ENCODE measurements around the gene FKBP1A. TPM values are rescaled to one million over a fixed set of nuclear protein-coding genes. Genes with fewer than 3 reads are reported as not detected.

The FKBP1A gene
- total and polyA plus RNA-seq, 10 of the 15 experiments (the other 5 are each of a cell fraction or from before 2014, with no cell fraction given) = 103 to 687 (median 254) TPM

- no peak for TF ChIP-seq E2F4 (IDR thresholded peaks at IDR 0.05; ENCODE audit: low read depth, low read length)
Measured at GRCh38 chr20:1328680-1329330, 64.0 kb downstream of the FKBP1A start, which contains the start of gene SDCBP2 (continued).

- peaks cover 34% of the 10 kb centered on the region for H3K4me1 ChIP-seq (ENCODE audit: control insufficient read depth, insufficient read depth, low read length)
- no peaks in the 10 kb centered on the region for H4K20me1 ChIP-seq (ENCODE audit: control insufficient read depth, insufficient read depth)
- 82% methylated on average over 7 of the region's 7 CpGs for WGBS (ENCODE audit: insufficient coverage, insufficient replicate concordance, low lambda C conversion rate, missing lambda C conversion rate)
- DNase-seq (ENCODE audit: low read depth, low spot score) (no peak), FAIRE-seq (no peak), ATAC-seq (no peak)
- peak overlapping the region; percentile 90; the same call in 1 of the 2 replicates for H3K4me3 ChIP-seq
- intact Hi-C loops (cut with micrococcal nuclease; ENCODE audit: unreplicated experiment) (no loop called here), in situ Hi-C loops (cut with MboI) (no loop called here)
- H3K36me3 ChIP-seq (ENCODE audit: control insufficient read depth in 2 of 2, insufficient read depth in 2 of 2, low read length in 1 of 2) = no peaks in the 10 kb centered on the region
- ChIA-PET POLR2A (interaction anchor here (7.0 kb wide), 1 partner anchor 63 kb away, joined by 76 read pairs; the partner anchor contains the start of gene FKBP1A), RAD21 (ENCODE audit: unreplicated experiment) (interaction anchor here (1.2 to 4.6 kb wide), 5 partner anchors 49 to 111 kb away, joined by 3 to 37 read pairs (median 5); no protein-coding TSS in a partner anchor), SMC1A (ENCODE audit: uncharacterized antibody, unreplicated experiment) (interaction anchor here (0.7 to 5.0 kb wide), 9 partner anchors 13 to 108 kb away, joined by 3 to 52 read pairs (median 5); partner anchors contain the start of gene FKBP1A), CTCF (interaction anchor here (0.7 to 7.6 kb wide), 6 partner anchors 8 to 175 kb away, joined by 3 to 55 read pairs (median 3); partner anchors contain the start of gene FKBP1A)
- H3K9ac ChIP-seq (ENCODE audit: control insufficient read depth, insufficient read depth, low read length) = peak overlapping the region; percentile 48
- no TSS peak for BruUV-seq (replicated peaks)
- peaks cover 52% of the 10 kb centered on the region for H3K79me2 ChIP-seq (ENCODE audit: control insufficient read depth, insufficient read depth, low read length)
- peak overlapping the region; percentile 77 for H3K4me2 ChIP-seq (ENCODE audit: control insufficient read depth, insufficient read depth)
- no peak overlapping the region for H2AFZ ChIP-seq (ENCODE audit: control insufficient read depth, low read depth, low read length)
- TF ChIP-seq SIX5 (IDR thresholded peaks at IDR 0.05; ENCODE audit: low read depth, low read length, severe bottlenecking) (no peak), MLLT1 (IDR thresholded peaks at IDR 0.05) (no peak), JUND (IDR thresholded peaks at IDR 0.05; ENCODE audit: low read depth, low read length) (no peak), KLF5 (IDR thresholded peaks at IDR 0.05; ENCODE audit: partially characterized antibody) (no peak), TCF12 (IDR thresholded peaks at IDR 0.05; ENCODE audit: low read depth, low read length) (no peak), E4F1 (IDR thresholded peaks at IDR 0.05; ENCODE audit: borderline replicate concordance, partially characterized antibody) (peak; percentile 6)
- H3K27me3 ChIP-seq (replicated peaks in 1 of 2; ENCODE audit: control insufficient read depth in 2 of 2, insufficient read depth in 2 of 2, low read length in 1 of 2) = no peaks in the 10 kb centered on the region
- H3K27ac ChIP-seq (ENCODE audit: control insufficient read depth, insufficient read depth) = peak overlapping the region; percentile 54
- H3K9me3 ChIP-seq (replicated peaks; ENCODE audit: control insufficient read depth, insufficient read depth, low read length) = no peaks in the 10 kb centered on the region
Measured at GRCh38 chr20:1327827-1328679, 64.8 kb downstream of the FKBP1A start.

Measured in GM12878 (cell line).